ENCODE measurements around the gene LHX2. TPM values are rescaled to one million over a fixed set of nuclear protein-coding genes. Genes with fewer than 3 reads are reported as not detected.

LHX2 gene
- total and polyA plus RNA-seq, 2 of the 4 experiments (the other 2 are of a cell fraction) = not detected

DNA sequence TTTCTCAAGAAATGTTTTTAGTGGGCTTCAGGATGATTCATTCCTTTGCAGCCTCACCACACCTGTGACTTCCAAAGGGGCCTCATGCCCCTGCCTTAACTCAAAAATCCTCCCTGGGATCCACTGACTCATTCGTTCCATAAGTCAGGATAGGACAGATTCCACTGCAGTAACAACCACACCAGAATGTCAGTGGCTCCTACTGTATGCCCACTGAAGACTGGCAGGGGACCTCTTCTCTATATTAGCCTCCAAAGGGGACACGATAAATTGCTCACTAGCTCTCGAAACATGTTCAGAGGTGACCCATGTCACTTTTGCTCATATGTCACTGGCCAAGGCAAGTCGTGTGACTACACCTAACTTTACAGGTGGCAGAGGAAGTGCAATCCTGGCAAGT is 25.7 kb upstream of the LHX2 start:
- ChIA-PET CTCF (no interaction called here), POLR2A (ENCODE audit: unreplicated experiment) (no interaction called here)
- no peak overlapping the region for H2AK9ac ChIP-seq (replicated peaks; ENCODE audit: low read depth, low read length, poor library complexity)
- no peak overlapping the region for H3K56ac ChIP-seq (ENCODE audit: extremely low read depth, insufficient read depth, low read length)
- BruUV-seq (replicated peaks) = no TSS peak
- H3K23ac ChIP-seq (ENCODE audit: low read depth, low read length) = no peak overlapping the region
- no peak overlapping the region for H3K9ac ChIP-seq (ENCODE audit: low read depth, low read length)
- no peak overlapping the region for H3K4me2 ChIP-seq (ENCODE audit: low read depth, low read length)
- H2BK20ac ChIP-seq (ENCODE audit: low read depth, low read length) = no peak overlapping the region
- H2AFZ ChIP-seq (replicated peaks; ENCODE audit: low read length, poor library complexity) = no peak overlapping the region
- H4K91ac ChIP-seq (ENCODE audit: insufficient read depth, low read depth, low read length) = no peak overlapping the region
- no peak overlapping the region for H4K8ac ChIP-seq (ENCODE audit: low read depth in 2 of 2, low read length in 2 of 2)
- H3K36me3 ChIP-seq (ENCODE audit: control insufficient read depth, insufficient read depth, low read length) = no peaks in the 10 kb centered on the region
- no peak overlapping the region for H2BK5ac ChIP-seq (ENCODE audit: low read depth, low read length, poor library complexity, severe bottlenecking)
- no peak overlapping the region for H3K4me3 ChIP-seq (ENCODE audit: insufficient read depth, low read depth, low read length)
- H4K5ac ChIP-seq (ENCODE audit: low read depth, low read length) = no peak overlapping the region
- intact Hi-C loops (cut with micrococcal nuclease) (no loop called here), dilution Hi-C loops (cut with HindIII; ENCODE audit: low sequenced_read_pairs, unreplicated experiment) (no loop called here), in situ Hi-C loops (cut with MboI; ENCODE audit: low sequenced_read_pairs) (no loop called here)
- no peaks in the 10 kb centered on the region for H3K79me1 ChIP-seq (ENCODE audit: low read depth in 1 of 2, low read length in 2 of 2)
- DNase-seq (no peak), ATAC-seq (ENCODE audit: low read depth) (no peak)
- no peak overlapping the region for H2BK120ac ChIP-seq (ENCODE audit: low read depth, low read length)
- H3K27ac ChIP-seq (ENCODE audit: insufficient read depth, low read length) = no peak overlapping the region
- TF ChIP-seq CHD1 (IDR thresholded peaks at IDR 0.05; ENCODE audit: low read depth, low read length) (no peak), USF2 (IDR thresholded peaks at IDR 0.05; ENCODE audit: low read depth, low read length) (no peak), CEBPB (IDR thresholded peaks at IDR 0.05; ENCODE audit: low read depth, low read length) (no peak)
- H3K27me3 ChIP-seq (ENCODE audit: control insufficient read depth, insufficient read depth, low read length) = peaks cover 70% of the 10 kb centered on the region
- H4K20me1 ChIP-seq (ENCODE audit: insufficient read depth, low read length) = no peaks in the 10 kb centered on the region
- H3K9me1 ChIP-seq (ENCODE audit: insufficient read depth, low read length) = no peaks in the 10 kb centered on the region
- 57% methylated on average over 4 of the region's 4 CpGs; no CpG with 5 or more reads in 1 of the 2 experiments for WGBS, 2 experiments (ENCODE audit: extremely low coverage in 2 of 2, insufficient read length in 1 of 2)
- no peaks in the 10 kb centered on the region; the same call in 1 of the 2 replicates for H3K9me3 ChIP-seq (ENCODE audit: control insufficient read depth, insufficient read depth, low read length)
- no peak overlapping the region for H3K4ac ChIP-seq (ENCODE audit: low read depth, low read length)
- H3K4me1 ChIP-seq (ENCODE audit: control insufficient read depth, insufficient read depth, low read length) = no peaks in the 10 kb centered on the region
- H2BK15ac ChIP-seq (ENCODE audit: low read depth, low read length) = no peak overlapping the region
- H2AK5ac ChIP-seq (ENCODE audit: low read depth, low read length) = no peak overlapping the region
- no peak overlapping the region for H3K14ac ChIP-seq (replicated peaks; ENCODE audit: low read depth, low read length)
- H3K18ac ChIP-seq (ENCODE audit: low read depth, low read length) = no peak overlapping the region
